GM19023 (cell line): ENCODE measurements around the gene CTSZ.
"Not testable (repeated sequence)": the region's sequence is repeated elsewhere in the genome, so short reads cannot be mapped to it uniquely, and the experiment has no call there.

Source experiments
- ATAC-seq: cut with Tn5 transposase; IDR thresholded peaks from one replicate; pipeline ENCODE4 v1.9.1; 2021; ENCODE audit warnings: mild to moderate bottlenecking, moderate library complexity; ENCODE audit not compliant: unreplicated experiment

The CTSZ gene

GRCh38 chr20:58950603-58951002 lies 56.5 kb downstream of the CTSZ start:
- no peak for ATAC-seq

DNA sequence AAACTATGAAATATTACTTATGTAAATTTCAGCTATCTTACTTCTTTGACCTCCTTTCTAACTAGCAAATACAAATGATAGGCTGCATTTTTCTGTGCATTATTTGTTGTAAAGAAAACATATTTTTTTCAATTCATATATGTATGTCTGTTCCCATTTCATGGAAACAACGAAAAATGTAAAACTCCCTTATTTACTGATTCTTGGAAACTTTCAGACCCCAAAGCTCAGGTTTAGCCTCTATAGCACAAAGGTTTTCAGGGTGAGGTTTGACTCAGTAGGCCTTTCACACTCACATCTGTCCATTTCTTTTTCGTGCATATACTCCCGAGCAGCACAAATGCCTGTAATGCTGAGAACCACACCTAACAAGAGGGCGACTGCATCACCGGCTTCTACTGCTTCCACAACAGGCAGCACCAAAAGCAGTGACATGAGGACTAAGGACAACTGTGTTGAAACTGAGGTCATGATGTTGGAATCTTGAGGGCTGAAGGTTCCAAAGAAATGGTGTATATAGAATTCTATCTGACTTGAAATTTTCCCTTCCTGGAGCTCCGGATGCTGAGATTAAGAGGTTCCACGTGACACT lies 59.2 kb downstream of the CTSZ start:
- not testable (repeated sequence) for ATAC-seq

DNA sequence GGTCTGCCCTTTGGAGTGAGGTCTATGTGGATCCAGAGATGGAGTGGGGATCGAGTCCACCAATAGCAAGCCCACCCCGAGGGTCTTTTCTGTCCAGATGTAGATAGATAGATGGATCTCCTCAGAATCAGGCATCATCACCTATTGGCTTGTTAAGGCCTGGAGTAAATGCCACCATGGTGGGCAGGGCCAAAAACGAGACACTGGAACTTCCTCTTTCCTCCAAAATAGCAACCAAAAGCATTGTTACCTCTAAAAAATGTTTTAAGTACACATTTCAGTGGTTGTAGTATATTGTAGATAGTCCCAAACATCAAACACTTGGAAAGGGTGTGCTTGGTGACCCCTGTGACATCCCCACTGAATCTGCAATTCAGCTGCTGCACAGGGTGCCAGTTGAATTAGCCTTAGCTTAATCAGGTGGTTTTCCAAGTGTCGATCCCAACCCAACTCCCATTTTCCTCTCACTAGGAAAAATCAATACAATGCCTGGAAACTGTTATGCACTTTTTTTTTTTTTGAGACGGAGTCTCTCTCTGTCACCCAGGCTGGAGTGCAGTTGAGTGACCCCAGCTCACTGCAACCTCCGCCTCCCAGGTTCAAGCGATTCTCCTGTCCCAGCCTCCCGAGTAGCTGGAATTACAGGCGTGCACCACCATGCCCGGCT lies 61.0 kb downstream of the CTSZ start:
- ATAC-seq: no peak
